DOHH2 (cell line): Measurements from ENCODE around the gene PARP8.

Experiments
- CTCF ChIP-seq: fragments of 200-600 bp; sonication (generic); IDR thresholded peaks from one replicate; pipeline ENCODE4 v1.5.1; 2014; ENCODE audit warnings: antibody characterized with exemption, mild to moderate bottlenecking, low read depth, low read length; ENCODE audit not compliant: poor library complexity, severe bottlenecking
- EZH2phosphoT487 ChIP-seq: fragments of 200-600 bp; sonication (generic); IDR thresholded peaks from 2 replicates; pipeline ENCODE4 v1.6.1; 2017; ENCODE audit warnings: borderline replicate concordance, mild to moderate bottlenecking, antibody characterized with exemption, low read length, moderate library complexity, mixed read lengths

DNA sequence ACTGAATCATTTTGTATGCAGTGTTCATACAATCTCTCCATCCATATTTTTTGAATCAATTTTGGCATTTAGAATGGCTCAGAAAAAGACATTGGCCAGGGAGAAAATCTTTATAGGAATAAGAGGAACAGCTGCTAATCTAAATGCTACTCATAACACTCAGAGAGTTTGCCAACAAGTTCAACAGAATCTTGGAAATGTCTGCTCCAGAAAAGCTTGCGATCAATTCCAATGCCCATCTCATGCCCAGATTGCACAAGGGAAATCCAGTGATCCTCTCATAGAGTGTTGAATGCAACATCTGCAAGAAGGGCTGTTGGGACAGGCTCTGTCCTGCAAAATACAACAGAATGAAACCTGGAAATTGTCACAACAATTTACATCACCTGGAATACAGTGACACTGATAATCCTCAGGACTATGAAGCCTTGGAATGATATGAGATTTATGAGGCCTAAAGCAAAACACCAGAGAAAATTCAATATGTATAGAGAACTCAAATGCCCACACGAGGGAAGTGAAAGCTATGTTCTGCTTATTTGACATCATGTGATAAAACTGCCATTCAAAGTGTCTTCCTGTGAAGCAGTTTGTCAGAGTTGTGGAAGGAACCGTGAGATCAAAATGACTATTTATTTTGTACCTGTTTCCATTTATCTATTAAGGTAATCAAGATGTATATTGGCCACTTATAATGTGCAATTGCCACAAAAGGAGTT lies 190.1 kb downstream of the PARP8 start:
- TF ChIP-seq CTCF = no peak
- no peak for TF ChIP-seq EZH2phosphoT487
